GM19395 (cell line): ENCODE measurements around the gene NPAS3.

Experiments
- ATAC-seq: cut with Tn5 transposase; IDR thresholded peaks from one replicate; pipeline ENCODE4 v1.9.1; 2021; ENCODE audit warnings: mild to moderate bottlenecking, moderate library complexity; ENCODE audit not compliant: unreplicated experiment

Gene NPAS3

DNA sequence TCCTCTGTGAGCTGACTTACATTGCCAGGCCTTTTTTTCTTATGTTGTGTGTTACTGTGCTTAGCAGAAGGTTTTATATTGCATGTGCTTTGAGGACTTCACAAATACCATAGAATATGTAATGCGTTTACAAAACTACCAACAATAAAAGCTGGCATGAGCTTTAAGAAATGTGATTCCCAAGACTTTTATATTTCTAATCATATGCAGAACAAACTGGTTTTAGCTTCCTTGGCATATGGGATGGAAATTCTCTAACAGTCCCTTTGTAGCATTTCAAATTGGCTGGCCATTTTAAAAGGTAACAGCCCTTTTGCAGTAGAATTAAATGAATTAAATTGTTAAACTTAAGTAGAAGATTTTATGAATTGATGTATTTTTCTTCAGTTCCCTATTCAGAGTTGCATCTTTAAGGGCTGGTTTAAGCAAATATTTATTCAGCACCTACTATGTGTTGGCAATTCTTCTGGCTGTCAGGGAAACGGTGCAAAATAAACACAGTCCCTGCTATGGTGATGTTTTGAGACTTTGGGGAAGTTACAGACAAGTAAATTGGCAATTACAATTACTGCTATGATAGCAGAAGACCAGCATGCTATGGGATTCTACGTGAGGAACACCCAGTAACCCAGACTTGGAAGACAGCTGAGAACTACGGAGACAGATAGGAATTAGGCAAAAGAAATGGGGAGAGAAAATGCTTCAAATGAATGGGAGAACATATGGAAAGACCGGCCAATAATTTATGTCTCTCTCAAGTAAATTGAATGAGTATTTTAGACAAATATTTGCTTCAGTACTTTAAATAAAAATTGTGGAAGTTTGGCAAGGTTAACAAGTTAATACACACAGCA, 565.8 kb downstream of the NPAS3 start:
- no peak for ATAC-seq

DNA sequence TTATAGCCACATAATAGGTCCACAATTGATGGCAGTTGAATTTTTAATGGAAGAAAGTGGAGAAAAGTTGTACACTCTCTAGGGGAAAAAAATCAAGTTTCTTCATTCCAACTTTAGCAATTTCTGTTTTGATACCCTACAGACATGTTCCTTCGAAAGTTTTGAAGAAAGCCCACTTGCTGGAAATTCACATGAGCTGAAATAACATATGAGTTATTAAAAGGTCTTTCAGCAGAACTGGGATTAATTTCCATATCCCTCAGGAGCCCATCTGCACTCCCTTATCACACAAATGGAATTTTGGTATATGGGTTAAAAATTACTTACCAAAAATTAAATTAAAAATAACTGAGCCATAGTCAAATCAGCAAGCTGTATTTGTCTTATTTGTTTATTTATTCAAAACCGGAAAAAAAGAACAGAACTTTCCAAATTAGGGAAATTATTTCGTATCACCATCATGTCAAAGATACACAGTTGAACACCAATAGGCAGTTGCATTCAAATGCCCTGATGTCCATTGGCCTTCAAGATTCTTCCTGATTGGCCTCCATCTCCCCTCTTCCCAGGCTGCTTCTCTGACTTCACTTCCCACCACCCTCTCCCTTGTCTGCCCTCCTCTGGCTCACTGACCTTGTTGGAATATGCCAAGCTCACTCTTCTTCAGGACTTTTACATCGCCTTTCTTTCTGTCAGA, 566.7 kb downstream of the NPAS3 start:
- ATAC-seq: no peak

DNA sequence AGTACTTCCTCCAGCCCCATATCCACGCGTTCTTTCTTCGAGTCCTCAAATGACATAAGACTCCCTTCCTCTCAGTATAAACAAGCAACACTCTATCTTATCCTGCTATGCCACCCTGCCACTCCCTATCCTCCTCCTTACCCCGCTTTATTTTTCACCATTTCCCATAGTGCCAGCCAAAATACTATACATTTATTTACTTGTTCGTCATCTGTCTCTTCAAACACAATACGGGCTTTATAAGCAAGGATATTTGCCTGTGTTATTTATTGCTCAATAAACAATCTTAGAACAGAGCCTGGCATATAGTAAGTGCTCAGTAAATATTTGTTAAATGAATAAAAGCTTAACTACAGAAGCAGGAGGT, 567.3 kb downstream of the NPAS3 start:
- no peak for ATAC-seq

- no peak for ATAC-seq
Measured at GRCh38 chr14:33508126-33509062, 569.7 kb downstream of the NPAS3 start.

- no peak for ATAC-seq
Measured at GRCh38 chr14:33509454-33509853, 570.8 kb downstream of the NPAS3 start.

DNA sequence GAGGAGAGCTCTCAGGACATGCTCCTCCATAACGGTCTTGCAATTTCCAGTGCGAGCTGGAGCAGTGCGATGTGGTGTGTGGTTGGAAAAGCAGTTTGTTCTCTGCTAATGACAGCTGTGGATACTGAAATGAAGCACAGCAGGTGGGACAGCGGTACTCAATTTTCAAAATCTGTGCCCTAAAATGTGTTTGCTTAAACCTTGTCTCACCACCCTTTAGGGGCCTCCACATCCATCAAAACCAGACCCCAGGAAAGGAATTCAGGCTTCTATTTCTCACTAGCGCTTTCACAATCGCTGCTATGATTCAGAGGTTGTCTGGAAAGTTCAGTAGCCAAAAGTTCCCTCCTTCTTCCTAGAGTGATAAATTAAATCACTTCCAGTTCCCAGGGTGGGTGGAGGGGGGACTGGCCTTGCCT, 571.4 kb downstream of the NPAS3 start:
- no peak for ATAC-seq

DNA sequence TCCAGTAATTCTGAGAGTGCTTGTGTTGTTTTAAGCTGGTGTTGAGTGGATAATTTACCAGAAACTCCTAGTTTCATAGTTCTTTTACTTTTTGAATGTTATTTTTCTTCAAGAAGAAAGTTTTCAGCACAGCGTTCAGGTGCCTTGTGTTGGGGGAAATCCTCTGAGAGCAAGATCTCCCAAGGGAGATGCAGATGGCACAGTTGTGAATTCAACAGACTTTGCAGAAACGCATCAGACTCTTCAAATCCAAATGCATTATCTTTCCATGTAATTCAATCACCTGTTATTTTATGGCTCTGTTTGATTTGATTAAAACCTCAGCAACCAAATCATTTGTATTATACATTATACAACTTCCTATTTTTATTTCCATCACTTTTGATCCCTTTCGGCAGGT, 572.3 kb downstream of the NPAS3 start:
- ATAC-seq: no peak

- ATAC-seq: no peak
Measured at GRCh38 chr14:33511851-33512640, 573.4 kb downstream of the NPAS3 start.

- no peak for ATAC-seq
Measured at GRCh38 chr14:33515441-33515840, 576.8 kb downstream of the NPAS3 start.

- ATAC-seq: no peak
Measured at GRCh38 chr14:33515899-33516298, 577.2 kb downstream of the NPAS3 start.

- no peak for ATAC-seq
Measured at GRCh38 chr14:33516898-33517436, 578.3 kb downstream of the NPAS3 start.

GRCh38 chr14:33521192-33521591, 582.5 kb downstream of the NPAS3 start:
- no peak for ATAC-seq

GRCh38 chr14:33524244-33524643, 585.6 kb downstream of the NPAS3 start:
- peak; percentile 67 for ATAC-seq

GRCh38 chr14:33525626-33526025, 586.9 kb downstream of the NPAS3 start:
- no peak for ATAC-seq

DNA sequence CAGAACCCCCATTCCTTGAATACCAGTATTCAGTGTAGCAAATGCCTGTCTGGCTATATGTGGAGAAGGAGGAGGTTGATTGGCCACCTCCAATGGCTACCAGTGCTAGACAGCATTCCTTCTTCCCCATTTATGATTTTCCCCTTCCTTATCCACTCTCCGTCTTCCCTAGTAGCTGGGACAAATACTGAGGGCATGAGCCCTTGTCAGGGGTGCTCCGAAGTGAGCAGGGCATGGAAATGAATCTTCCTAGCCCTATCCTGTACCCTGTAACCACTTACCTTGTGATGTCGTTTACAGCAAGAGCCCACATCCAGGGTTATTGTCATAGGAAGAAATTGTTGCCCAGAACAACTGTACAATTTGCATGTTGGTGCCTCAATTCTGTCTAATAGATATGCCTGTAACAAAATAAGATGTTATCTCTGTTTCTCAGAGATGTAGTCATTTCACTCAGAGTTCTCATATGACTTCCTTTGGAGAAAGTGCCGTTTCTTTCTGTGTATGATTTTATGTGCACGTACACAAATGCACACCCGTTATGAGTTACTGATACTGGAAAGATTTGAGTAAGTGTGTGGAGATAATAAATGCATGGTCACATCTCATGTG, 588.5 kb downstream of the NPAS3 start:
- ATAC-seq: no peak

DNA sequence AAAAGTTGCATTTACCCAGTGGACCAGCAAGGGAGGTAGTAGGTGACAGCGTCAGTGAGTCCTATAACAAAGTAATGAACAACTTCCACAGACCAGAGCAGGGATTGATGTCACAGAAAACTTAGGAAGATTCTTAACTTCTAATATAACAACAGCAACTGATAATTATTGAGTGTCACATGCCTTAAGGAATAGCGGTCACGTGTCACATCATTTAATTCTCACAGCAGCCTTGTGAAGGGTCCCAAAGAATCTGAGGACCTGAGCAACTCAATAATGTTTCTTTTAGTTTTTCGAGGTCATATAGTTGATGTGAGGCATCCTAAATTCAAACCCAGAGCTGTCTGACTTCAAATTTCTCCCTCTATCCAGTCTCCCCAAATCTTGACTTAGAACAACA, 590.0 kb downstream of the NPAS3 start:
- no peak for ATAC-seq

DNA sequence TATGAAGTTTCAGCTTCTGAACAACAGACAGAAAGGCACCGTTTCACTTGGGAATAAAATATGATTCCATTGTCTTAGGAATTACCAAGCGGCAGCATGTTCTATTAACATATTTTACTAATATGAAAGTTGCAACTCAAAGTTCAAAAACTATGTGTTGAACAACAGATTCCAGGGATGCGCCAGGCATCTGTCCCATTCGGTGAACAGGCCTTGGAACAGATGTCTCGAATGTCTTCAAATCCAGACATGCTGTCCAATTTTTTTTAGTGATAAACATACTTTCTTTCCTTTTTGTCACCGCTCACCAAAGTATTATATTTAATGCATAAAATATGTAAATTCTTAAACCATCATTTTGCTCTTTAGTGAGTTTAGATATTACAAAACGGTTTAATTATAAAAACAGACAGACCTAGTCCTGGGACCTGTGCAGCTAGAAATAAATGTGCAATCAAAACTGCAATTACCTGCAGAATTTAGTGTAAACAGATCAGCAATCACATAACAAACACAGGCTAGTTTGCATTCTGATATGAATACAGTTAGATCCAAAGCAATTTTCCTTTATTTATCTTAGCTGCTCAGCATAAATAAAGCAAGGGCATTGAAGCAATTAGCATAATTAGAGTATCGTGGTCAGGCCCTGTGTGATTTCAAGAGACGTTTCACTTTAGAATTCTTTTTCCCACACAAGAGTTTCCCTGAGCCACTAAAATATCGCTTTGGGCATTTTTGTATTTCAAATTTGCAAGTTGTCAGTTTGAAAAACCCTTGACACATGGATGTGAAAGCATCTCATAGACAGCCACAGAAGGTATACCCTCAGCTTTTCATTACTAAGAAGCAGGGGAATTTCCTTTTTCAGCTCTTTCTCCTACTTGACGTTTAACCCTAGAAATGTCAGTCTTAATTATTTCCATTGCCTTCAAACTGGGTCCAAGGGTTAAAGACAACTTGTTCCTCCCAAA, 591.4 kb downstream of the NPAS3 start:
- ATAC-seq: no peak

GRCh38 chr14:33532553-33532952, 593.9 kb downstream of the NPAS3 start:
- ATAC-seq: no peak

DNA sequence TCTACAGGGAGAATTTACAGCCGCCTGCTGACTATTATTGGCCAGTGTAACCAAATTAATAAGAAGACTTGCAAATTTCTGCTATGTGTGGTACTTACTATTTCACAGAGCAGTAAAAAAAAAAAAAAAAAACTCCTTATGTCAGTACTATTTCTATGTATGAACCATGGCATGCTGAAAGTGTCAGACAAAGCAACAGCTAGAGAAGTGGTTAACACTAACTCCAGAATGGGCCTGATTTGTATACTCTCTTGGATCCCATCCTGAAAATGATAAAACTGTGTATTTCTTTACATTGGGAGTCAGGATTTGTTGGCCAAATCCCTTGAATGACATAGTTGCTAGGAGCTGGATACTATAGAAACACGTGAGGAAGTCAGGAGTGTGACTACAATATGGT, 595.4 kb downstream of the NPAS3 start:
- ATAC-seq: no peak
